Smooth muscle cell (in vitro differentiated cells): ENCODE data around the gene CPN2. TPM values are rescaled to one million over a fixed set of nuclear protein-coding genes. Genes with fewer than 3 reads are reported as not detected.

Experiments used
- DNase-seq: peaks from one replicate; lab custom pipeline; 2025; ENCODE audit not compliant: unreplicated experiment; lab: John Stamatoyannopoulos, UW
- H2AFZ ChIP-seq: fragments of 200-600 bp; sonication (generic); 2 replicates; pipeline ENCODE4 v1.6.0; 2016; ENCODE audit warnings: antibody characterized with exemption, low read depth, mild to moderate bottlenecking
- H3F3A ChIP-seq: fragments of 200-600 bp; sonication (generic); 2 replicates; pipeline ENCODE4 v1.6.0; 2017; ENCODE audit warnings: antibody characterized with exemption, low read depth
- H3K27ac ChIP-seq: fragments of 200-600 bp; sonication (generic); 2 replicates; pipeline ENCODE4 v1.5.1; 2016; ENCODE audit warnings: low read depth, mild to moderate bottlenecking
- H3K27me3 ChIP-seq: fragments of 200-600 bp; sonication (generic); 2 replicates; pipeline ENCODE4 v1.6.1; 2016; ENCODE audit warnings: low read depth, mild to moderate bottlenecking
- H3K36me3 ChIP-seq: fragments of 200-600 bp; sonication (generic); 2 replicates; pipeline ENCODE4 v1.5.1; 2016; ENCODE audit warnings: low read depth
- H3K4me1 ChIP-seq: fragments of 200-600 bp; sonication (generic); 2 replicates; pipeline ENCODE4 v1.5.1; 2016; ENCODE audit warnings: low read depth
- H3K4me2 ChIP-seq: fragments of 200-600 bp; sonication (generic); 2 replicates; pipeline ENCODE4 v1.6.0; 2016; ENCODE audit warnings: mild to moderate bottlenecking
- H3K4me3 ChIP-seq: fragments of 200-600 bp; sonication (generic); 2 replicates; pipeline ENCODE4 v1.5.1; 2016; ENCODE audit warnings: mild to moderate bottlenecking
- H3K79me2 ChIP-seq: fragments of 200-600 bp; sonication (generic); 2 replicates; pipeline ENCODE4 v1.6.0; 2016; ENCODE audit warnings: low read depth, mild to moderate bottlenecking
- H3K9ac ChIP-seq: fragments of 200-600 bp; sonication (generic); 2 replicates; pipeline ENCODE4 v1.6.0; 2016; ENCODE audit warnings: low read depth
- H3K9me3 ChIP-seq: fragments of 200-600 bp; sonication (generic); replicated peaks from 2 replicates; pipeline ENCODE4 v1.5.1; 2016; ENCODE audit warnings: low read depth
- H4K20me1 ChIP-seq: fragments of 200-600 bp; sonication (generic); 2 replicates; pipeline ENCODE4 v1.6.0; 2016; ENCODE audit warnings: low read depth
- WGBS: methylation state at CpG from one replicate; pipeline ENCODE4 v1.1.7; 2016; ENCODE audit warnings: low lambda C conversion rate; 5-methylcytosine and 5-hydroxymethylcytosine counted together
- polyA plus RNA-seq: library from polyadenylated mRNA; unstranded; fragments of >200 nt; fragmentation: Nextera tagmentation; extraction: Ambion mirVana; gene quantifications from 2 replicates; pipeline ENCODE4 v1.2.1, GENCODE V29; 2016
- total RNA-seq: library from RNA; depleted of rRNA; stranded (reverse); fragments of >200 nt; gene quantifications from 2 replicates; pipeline ENCODE4 v1.2.3, GENCODE V29; 2014
- TF ChIP-seq, protein P1 (sequence below): fragments of 200-600 bp; sonication (generic); IDR thresholded peaks from 2 replicates; pipeline ENCODE4 v1.5.1; 2017; ENCODE audit warnings: borderline replicate concordance, mild to moderate bottlenecking, antibody characterized with exemption; ENCODE audit not compliant: insufficient read depth, poor library complexity, severe bottlenecking

CPN2 gene
- total and polyA plus RNA-seq, 2 experiments from 2014 or later = 0.13 TPM; not detected in 1

GRCh38 chr3:194320744-194321243 lies 30.3 kb downstream of the CPN2 start:
- Histone ChIP-seq H3K79me2 (no peaks in the 10 kb centered on the region), H3K27me3 (peaks cover 15% of the 10 kb centered on the region), H3K27ac (no peak overlapping the region), H3K4me3 (no peak overlapping the region), H2AFZ (no peak overlapping the region), H3K9ac (no peak overlapping the region), H4K20me1 (no peaks in the 10 kb centered on the region), H3K9me3 (no peaks in the 10 kb centered on the region), H3K4me1 (peaks cover 5% of the 10 kb centered on the region), H3K4me2 (no peak overlapping the region), H3F3A (no peaks in the 10 kb centered on the region), H3K36me3 (no peaks in the 10 kb centered on the region)
- no peak for DNase-seq
- WGBS = 85% methylated on average over 10 of the region's 10 CpGs
- TF ChIP-seq, protein P1, sequence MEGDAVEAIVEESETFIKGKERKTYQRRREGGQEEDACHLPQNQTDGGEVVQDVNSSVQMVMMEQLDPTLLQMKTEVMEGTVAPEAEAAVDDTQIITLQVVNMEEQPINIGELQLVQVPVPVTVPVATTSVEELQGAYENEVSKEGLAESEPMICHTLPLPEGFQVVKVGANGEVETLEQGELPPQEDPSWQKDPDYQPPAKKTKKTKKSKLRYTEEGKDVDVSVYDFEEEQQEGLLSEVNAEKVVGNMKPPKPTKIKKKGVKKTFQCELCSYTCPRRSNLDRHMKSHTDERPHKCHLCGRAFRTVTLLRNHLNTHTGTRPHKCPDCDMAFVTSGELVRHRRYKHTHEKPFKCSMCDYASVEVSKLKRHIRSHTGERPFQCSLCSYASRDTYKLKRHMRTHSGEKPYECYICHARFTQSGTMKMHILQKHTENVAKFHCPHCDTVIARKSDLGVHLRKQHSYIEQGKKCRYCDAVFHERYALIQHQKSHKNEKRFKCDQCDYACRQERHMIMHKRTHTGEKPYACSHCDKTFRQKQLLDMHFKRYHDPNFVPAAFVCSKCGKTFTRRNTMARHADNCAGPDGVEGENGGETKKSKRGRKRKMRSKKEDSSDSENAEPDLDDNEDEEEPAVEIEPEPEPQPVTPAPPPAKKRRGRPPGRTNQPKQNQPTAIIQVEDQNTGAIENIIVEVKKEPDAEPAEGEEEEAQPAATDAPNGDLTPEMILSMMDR = no peak

DNA sequence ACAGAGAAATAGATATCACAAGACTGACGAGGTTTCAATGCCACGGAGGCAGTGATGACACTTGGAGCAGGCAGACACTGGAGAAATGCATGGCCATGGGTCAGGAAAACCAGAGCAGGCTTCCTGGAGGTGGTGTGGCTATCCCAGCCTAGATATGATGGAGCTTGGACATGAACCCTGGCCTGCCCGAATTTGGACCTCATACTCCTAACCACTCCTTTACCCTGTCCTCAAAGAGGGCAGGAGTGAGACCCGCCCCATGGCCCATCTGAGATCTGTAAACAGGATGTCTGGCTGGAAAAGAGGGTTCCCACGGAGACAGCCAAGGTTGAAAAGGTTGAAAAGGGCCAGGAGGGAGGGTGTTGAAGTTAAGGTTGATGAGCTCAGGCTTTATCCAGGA lies 31.0 kb downstream of the CPN2 start:
- WGBS = 93% methylated on average over 5 of the region's 5 CpGs
- no peak for DNase-seq

DNA sequence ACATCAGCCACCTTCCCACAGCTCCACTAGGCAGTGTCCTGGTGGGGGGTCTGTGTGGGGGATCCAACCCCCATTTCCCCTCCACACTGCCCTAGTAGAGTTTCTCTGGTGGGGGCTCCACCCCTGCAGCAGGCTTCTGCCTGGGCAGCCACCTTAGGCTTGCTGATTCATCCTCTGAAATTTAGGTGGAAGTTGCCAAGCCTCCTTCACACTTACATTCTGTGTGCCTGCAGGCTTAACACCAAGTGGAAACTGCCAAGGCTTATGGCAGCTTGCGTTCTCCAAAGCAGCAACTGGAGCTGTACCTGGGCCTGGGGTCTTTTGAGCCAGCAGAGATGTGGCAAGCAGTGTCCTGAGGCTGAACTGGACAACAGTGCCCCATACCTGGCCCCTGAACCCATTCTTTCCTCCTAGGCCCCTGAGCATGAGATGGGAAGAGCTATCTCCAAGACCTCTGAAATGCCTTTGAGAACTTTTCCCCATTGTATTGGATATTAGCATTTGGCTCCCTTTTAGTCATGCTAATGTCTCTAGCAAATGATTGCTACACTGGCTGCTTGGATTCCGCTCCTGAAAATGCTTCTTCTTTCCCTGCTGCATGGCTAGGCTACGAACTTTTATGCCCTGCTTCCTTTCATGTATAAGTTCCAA lies 32.5 kb downstream of the CPN2 start:
- Histone ChIP-seq H3K27ac (no peak overlapping the region), H3K4me2 (no peak overlapping the region), H2AFZ (no peak overlapping the region), H3K79me2 (no peaks in the 10 kb centered on the region), H3K27me3 (peaks cover 15% of the 10 kb centered on the region), H3K4me3 (no peak overlapping the region), H3K36me3 (no peaks in the 10 kb centered on the region), H3K9me3 (no peaks in the 10 kb centered on the region), H3F3A (peaks cover 1% of the 10 kb centered on the region), H3K9ac (no peak overlapping the region), H3K4me1 (peaks cover 6% of the 10 kb centered on the region), H4K20me1 (no peaks in the 10 kb centered on the region)
- WGBS = 95% methylated on average over 3 of the region's 3 CpGs
- no peak for DNase-seq
- TF ChIP-seq, protein P1 = no peak

More for the DNA sequence above, 31.0 kb downstream of the CPN2 start:
- Histone ChIP-seq H3K36me3 (no peaks in the 10 kb centered on the region), H3K4me2 (no peak overlapping the region), H4K20me1 (no peaks in the 10 kb centered on the region), H3K9ac (no peak overlapping the region), H3K9me3 (no peaks in the 10 kb centered on the region), H3K27me3 (peaks cover 15% of the 10 kb centered on the region), H3K4me3 (no peak overlapping the region), H3K4me1 (peaks cover 6% of the 10 kb centered on the region), H3F3A (no peaks in the 10 kb centered on the region), H2AFZ (no peak overlapping the region), H3K79me2 (no peaks in the 10 kb centered on the region), H3K27ac (no peak overlapping the region)
- TF ChIP-seq, protein P1 = no peak

GRCh38 chr3:194316918-194317317 lies 34.2 kb downstream of the CPN2 start:
- H3K9me3 ChIP-seq = no peaks in the 10 kb centered on the region
- H3K4me2 ChIP-seq = no peak overlapping the region
- H3K79me2 ChIP-seq = no peaks in the 10 kb centered on the region
- H2AFZ ChIP-seq = no peak overlapping the region
- peaks cover 4% of the 10 kb centered on the region for H3F3A ChIP-seq
- H3K4me3 ChIP-seq = no peak overlapping the region
- peaks cover 15% of the 10 kb centered on the region for H3K27me3 ChIP-seq
- DNase-seq = no peak
- H3K27ac ChIP-seq = no peak overlapping the region
- TF ChIP-seq, protein P1 = no peak
- no peaks in the 10 kb centered on the region for H4K20me1 ChIP-seq
- 95% methylated on average over 6 of the region's 6 CpGs for WGBS
- H3K9ac ChIP-seq = no peak overlapping the region
- H3K4me1 ChIP-seq = peaks cover 11% of the 10 kb centered on the region
- H3K36me3 ChIP-seq = no peaks in the 10 kb centered on the region
